ENCODE results near the gene AFG1L. TPM values are rescaled to one million over a fixed set of nuclear protein-coding genes. Genes with fewer than 3 reads are reported as not detected.

AFG1L gene
- polyA plus RNA-seq, 1 of the 3 experiments (the other 2 are of a cell fraction), result 0.71 TPM

DNA sequence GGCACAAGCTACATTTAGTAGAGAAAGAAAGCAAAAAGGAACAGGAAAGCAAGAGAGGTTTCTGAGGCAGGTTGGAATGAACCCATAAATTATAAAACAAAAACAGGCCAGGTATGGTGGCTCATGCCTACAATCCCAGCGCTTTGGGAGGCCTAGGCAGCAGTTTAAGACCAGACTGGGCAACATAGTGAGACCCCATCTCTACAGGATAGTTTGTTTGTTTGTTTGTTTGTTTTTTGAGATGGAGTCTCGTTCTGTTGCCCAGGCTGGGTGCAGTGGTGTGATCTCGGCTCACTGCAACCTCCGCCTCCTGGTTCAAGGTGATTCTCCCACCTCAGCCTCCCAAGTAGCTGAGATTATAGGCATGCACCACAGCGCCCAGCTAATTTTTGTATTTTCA, 49.0 kb downstream of the AFG1L start:
- H3K36me3 ChIP-seq (replicated peaks in 1 of 2; ENCODE audit: control insufficient read depth in 1 of 2, insufficient read depth in 2 of 2, low read length in 1 of 2), result no peaks in the 10 kb centered on the region
- H4K20me1 ChIP-seq (ENCODE audit: insufficient read depth), result no peaks in the 10 kb centered on the region
- H2AFZ ChIP-seq (ENCODE audit: low read depth), result no peak overlapping the region
- ChIA-PET CTCF (interaction anchor here (1.3 kb wide), 1 partner anchor 79 kb away, joined by 3 read pairs; no protein-coding TSS in a partner anchor), POLR2A (no interaction called here)
- TF ChIP-seq, protein P1, sequence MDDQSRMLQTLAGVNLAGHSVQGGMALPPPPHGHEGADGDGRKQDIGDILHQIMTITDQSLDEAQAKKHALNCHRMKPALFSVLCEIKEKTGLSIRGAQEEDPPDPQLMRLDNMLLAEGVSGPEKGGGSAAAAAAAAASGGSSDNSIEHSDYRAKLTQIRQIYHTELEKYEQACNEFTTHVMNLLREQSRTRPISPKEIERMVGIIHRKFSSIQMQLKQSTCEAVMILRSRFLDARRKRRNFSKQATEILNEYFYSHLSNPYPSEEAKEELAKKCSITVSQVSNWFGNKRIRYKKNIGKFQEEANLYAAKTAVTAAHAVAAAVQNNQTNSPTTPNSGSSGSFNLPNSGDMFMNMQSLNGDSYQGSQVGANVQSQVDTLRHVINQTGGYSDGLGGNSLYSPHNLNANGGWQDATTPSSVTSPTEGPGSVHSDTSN (IDR thresholded peaks at IDR 0.05), result no peak
- TF ChIP-seq EZH2phosphoT487 (IDR thresholded peaks at IDR 0.05; ENCODE audit: borderline replicate concordance, low read depth) (no peak), TEAD4 (IDR thresholded peaks at IDR 0.05; ENCODE audit: borderline replicate concordance, insufficient read depth) (no peak), ELF1 (IDR thresholded peaks at IDR 0.05) (no peak), TCF12 (IDR thresholded peaks at IDR 0.05) (no peak), TAF1 (IDR thresholded peaks at IDR 0.05; ENCODE audit: borderline replicate concordance, low read depth, low read length) (no peak), SIN3A (IDR thresholded peaks at IDR 0.05; ENCODE audit: borderline replicate concordance, low read depth, low read length) (no peak)
- TF ChIP-seq, protein P2, sequence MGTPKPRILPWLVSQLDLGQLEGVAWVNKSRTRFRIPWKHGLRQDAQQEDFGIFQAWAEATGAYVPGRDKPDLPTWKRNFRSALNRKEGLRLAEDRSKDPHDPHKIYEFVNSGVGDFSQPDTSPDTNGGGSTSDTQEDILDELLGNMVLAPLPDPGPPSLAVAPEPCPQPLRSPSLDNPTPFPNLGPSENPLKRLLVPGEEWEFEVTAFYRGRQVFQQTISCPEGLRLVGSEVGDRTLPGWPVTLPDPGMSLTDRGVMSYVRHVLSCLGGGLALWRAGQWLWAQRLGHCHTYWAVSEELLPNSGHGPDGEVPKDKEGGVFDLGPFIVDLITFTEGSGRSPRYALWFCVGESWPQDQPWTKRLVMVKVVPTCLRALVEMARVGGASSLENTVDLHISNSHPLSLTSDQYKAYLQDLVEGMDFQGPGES (IDR thresholded peaks at IDR 0.05; ENCODE audit: low read depth, low read length), result no peak
- H3K4me1 ChIP-seq (ENCODE audit: control insufficient read depth in 1 of 2, insufficient read depth in 2 of 2, low read depth in 1 of 2, low read length in 1 of 2), result no peaks in the 10 kb centered on the region
- no peak overlapping the region for H3K4me2 ChIP-seq
- DNase-seq, result no peak
- H3K27me3 ChIP-seq (ENCODE audit: insufficient read depth), result no peaks in the 10 kb centered on the region
- no peaks in the 10 kb centered on the region for H3F3A ChIP-seq (replicated peaks; ENCODE audit: insufficient read depth)
- no peak overlapping the region for H3K4me3 ChIP-seq (ENCODE audit: low read depth in 2 of 2, low read length in 1 of 2)
- 96% methylated on average over 3 of the region's 5 CpGs for WGBS (ENCODE audit: low lambda C conversion rate)
- H3K9ac ChIP-seq, result no peak overlapping the region
- H3K27ac ChIP-seq (ENCODE audit: low read depth in 2 of 2, low read length in 1 of 2), result no peak overlapping the region
- H3K79me2 ChIP-seq (ENCODE audit: insufficient read depth), result no peaks in the 10 kb centered on the region
- H3K9me2 ChIP-seq, result no peaks in the 10 kb centered on the region; the same call in 1 of the 2 replicates
- H3K9me3 ChIP-seq, result no peaks in the 10 kb centered on the region

DNA sequence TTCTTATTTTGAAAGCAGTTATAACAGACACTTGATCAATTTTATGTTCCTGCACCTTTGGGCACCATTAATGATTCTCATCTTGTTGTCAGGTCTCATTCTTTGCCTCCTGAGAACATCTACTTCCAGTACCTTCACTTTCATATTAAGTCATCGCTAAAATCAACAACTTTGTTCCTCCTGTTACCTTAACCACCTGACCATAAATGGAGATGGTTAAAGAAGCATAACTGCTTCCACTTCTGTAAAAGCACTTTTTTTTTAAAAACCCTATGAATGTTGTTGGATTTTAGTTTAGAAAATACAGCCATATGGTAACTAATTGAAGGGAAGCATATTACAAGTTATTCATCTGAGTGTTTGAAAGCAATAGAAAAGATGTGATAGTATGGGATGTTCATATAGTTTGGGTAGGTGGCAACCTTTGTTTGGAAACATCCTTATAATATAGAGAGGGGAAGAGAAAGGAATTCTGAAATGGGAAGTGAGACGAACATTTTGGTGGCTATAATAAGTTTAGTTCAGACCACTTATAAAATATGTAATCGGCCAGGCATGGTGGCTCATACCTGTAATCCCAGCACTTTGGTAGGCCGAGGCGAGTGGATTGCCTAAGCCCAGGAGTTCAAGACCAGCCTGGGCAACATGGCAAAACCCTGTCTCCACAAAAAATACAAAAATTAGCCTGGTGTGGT, 53.9 kb downstream of the AFG1L start:
- no peak for DNase-seq
- POLR2A ChIA-PET, result no interaction called here
- CTCF ChIA-PET, result no interaction called here
- TF ChIP-seq TCF12 (IDR thresholded peaks at IDR 0.05), result no peak
- no peak for TF ChIP-seq SIN3A (IDR thresholded peaks at IDR 0.05; ENCODE audit: borderline replicate concordance, low read depth, low read length)
- no peak for TF ChIP-seq POLR2AphosphoS5 (IDR thresholded peaks at IDR 0.05; ENCODE audit: low read depth, low read length)
- TF ChIP-seq RAD21 (IDR thresholded peaks at IDR 0.05; ENCODE audit: low read length), result no peak
- TF ChIP-seq FOSL2 (IDR thresholded peaks at IDR 0.05; ENCODE audit: borderline replicate concordance, low read depth), result no peak
- no peak for TF ChIP-seq CHD2 (IDR thresholded peaks at IDR 0.05; ENCODE audit: low read length, partially characterized antibody)
- no peak for TF ChIP-seq FOXJ3 (CRISPR knock-in tag; IDR thresholded peaks at IDR 0.05)
- TF ChIP-seq YY1 (IDR thresholded peaks at IDR 0.05; ENCODE audit: low read depth), result no peak
- no peak for TF ChIP-seq NFIC (IDR thresholded peaks at IDR 0.05; ENCODE audit: borderline replicate concordance)
- no peak for TF ChIP-seq TAF1 (IDR thresholded peaks at IDR 0.05; ENCODE audit: borderline replicate concordance, low read depth, low read length)
- TF ChIP-seq RCOR1 (IDR thresholded peaks at IDR 0.05; ENCODE audit: low read length), result no peak
- TF ChIP-seq, protein P3, sequence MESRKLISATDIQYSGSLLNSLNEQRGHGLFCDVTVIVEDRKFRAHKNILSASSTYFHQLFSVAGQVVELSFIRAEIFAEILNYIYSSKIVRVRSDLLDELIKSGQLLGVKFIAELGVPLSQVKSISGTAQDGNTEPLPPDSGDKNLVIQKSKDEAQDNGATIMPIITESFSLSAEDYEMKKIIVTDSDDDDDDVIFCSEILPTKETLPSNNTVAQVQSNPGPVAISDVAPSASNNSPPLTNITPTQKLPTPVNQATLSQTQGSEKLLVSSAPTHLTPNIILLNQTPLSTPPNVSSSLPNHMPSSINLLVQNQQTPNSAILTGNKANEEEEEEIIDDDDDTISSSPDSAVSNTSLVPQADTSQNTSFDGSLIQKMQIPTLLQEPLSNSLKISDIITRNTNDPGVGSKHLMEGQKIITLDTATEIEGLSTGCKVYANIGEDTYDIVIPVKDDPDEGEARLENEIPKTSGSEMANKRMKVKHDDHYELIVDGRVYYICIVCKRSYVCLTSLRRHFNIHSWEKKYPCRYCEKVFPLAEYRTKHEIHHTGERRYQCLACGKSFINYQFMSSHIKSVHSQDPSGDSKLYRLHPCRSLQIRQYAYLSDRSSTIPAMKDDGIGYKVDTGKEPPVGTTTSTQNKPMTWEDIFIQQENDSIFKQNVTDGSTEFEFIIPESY (IDR thresholded peaks at IDR 0.05; ENCODE audit: borderline replicate concordance, low read depth), result no peak
- TF ChIP-seq JUND (IDR thresholded peaks at IDR 0.05), result no peak
- no peak for TF ChIP-seq GABPA (IDR thresholded peaks at IDR 0.05; ENCODE audit: low read depth)
- no peak for TF ChIP-seq ELF1 (IDR thresholded peaks at IDR 0.05)
- TF ChIP-seq, protein P4, sequence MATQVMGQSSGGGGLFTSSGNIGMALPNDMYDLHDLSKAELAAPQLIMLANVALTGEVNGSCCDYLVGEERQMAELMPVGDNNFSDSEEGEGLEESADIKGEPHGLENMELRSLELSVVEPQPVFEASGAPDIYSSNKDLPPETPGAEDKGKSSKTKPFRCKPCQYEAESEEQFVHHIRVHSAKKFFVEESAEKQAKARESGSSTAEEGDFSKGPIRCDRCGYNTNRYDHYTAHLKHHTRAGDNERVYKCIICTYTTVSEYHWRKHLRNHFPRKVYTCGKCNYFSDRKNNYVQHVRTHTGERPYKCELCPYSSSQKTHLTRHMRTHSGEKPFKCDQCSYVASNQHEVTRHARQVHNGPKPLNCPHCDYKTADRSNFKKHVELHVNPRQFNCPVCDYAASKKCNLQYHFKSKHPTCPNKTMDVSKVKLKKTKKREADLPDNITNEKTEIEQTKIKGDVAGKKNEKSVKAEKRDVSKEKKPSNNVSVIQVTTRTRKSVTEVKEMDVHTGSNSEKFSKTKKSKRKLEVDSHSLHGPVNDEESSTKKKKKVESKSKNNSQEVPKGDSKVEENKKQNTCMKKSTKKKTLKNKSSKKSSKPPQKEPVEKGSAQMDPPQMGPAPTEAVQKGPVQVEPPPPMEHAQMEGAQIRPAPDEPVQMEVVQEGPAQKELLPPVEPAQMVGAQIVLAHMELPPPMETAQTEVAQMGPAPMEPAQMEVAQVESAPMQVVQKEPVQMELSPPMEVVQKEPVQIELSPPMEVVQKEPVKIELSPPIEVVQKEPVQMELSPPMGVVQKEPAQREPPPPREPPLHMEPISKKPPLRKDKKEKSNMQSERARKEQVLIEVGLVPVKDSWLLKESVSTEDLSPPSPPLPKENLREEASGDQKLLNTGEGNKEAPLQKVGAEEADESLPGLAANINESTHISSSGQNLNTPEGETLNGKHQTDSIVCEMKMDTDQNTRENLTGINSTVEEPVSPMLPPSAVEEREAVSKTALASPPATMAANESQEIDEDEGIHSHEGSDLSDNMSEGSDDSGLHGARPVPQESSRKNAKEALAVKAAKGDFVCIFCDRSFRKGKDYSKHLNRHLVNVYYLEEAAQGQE (IDR thresholded peaks at IDR 0.05; ENCODE audit: low read depth, low read length), result no peak

More for the DNA sequence above, 53.9 kb downstream of the AFG1L start:
- H2AFZ ChIP-seq (ENCODE audit: low read depth), result no peak overlapping the region
- no peaks in the 10 kb centered on the region for H3F3A ChIP-seq (replicated peaks; ENCODE audit: insufficient read depth)
- no peaks in the 10 kb centered on the region; the same call in 1 of the 2 replicates for H3K9me2 ChIP-seq
- H3K4me2 ChIP-seq, result no peak overlapping the region
- WGBS (ENCODE audit: low lambda C conversion rate), result 93% methylated on average over 5 of the region's 5 CpGs
- no peak overlapping the region for H3K4me3 ChIP-seq (ENCODE audit: low read depth in 2 of 2, low read length in 1 of 2)
- no peaks in the 10 kb centered on the region for H3K9me3 ChIP-seq
- no peak overlapping the region for H3K9ac ChIP-seq
- H3K27me3 ChIP-seq (ENCODE audit: insufficient read depth), result no peaks in the 10 kb centered on the region
- no peaks in the 10 kb centered on the region for H3K36me3 ChIP-seq (replicated peaks in 1 of 2; ENCODE audit: control insufficient read depth in 1 of 2, insufficient read depth in 2 of 2, low read length in 1 of 2)
- H3K4me1 ChIP-seq (ENCODE audit: control insufficient read depth in 1 of 2, insufficient read depth in 2 of 2, low read depth in 1 of 2, low read length in 1 of 2), result no peaks in the 10 kb centered on the region
- no peaks in the 10 kb centered on the region for H4K20me1 ChIP-seq (ENCODE audit: insufficient read depth)
- no peak overlapping the region for H3K27ac ChIP-seq (ENCODE audit: low read depth in 2 of 2, low read length in 1 of 2)
- no peaks in the 10 kb centered on the region for H3K79me2 ChIP-seq (ENCODE audit: insufficient read depth)

Data from SK-N-SH (cell line).